GM21529 (cell line): ENCODE measurements around the gene RHOH.
"Not testable (repeated sequence)": the region's sequence is repeated elsewhere in the genome, so short reads cannot be mapped to it uniquely, and the experiment has no call there.

ENCODE experiments used
- ATAC-seq: cut with Tn5 transposase; IDR thresholded peaks from one replicate; pipeline ENCODE4 v1.9.1; 2021; ENCODE audit not compliant: unreplicated experiment

The RHOH gene

GRCh38 chr4:40256817-40257216 lies 60.0 kb downstream of the RHOH start:
- ATAC-seq: no peak

GRCh38 chr4:40258627-40259026 lies 61.8 kb downstream of the RHOH start:
- no peak for ATAC-seq

GRCh38 chr4:40261231-40262076 lies 64.6 kb downstream of the RHOH start:
- no peak for ATAC-seq

GRCh38 chr4:40262077-40262528 lies 65.3 kb downstream of the RHOH start:
- no peak for ATAC-seq

- no peak for ATAC-seq
Measured at GRCh38 chr4:40262861-40263260, 66.0 kb downstream of the RHOH start.

- no peak for ATAC-seq
Measured at GRCh38 chr4:40264497-40264896, 67.7 kb downstream of the RHOH start.

- ATAC-seq: no peak
Measured at GRCh38 chr4:40264995-40265909, 68.4 kb downstream of the RHOH start.

- ATAC-seq: no peak
Measured at GRCh38 chr4:40265910-40266274, 69.1 kb downstream of the RHOH start.

GRCh38 chr4:40269133-40269532 lies 72.3 kb downstream of the RHOH start:
- ATAC-seq: no peak

GRCh38 chr4:40270609-40271008 lies 73.8 kb downstream of the RHOH start:
- no peak for ATAC-seq

- ATAC-seq: no peak
Measured at GRCh38 chr4:40275065-40275730, 78.4 kb downstream of the RHOH start.

GRCh38 chr4:40276546-40276945 lies 79.7 kb downstream of the RHOH start:
- no peak for ATAC-seq

GRCh38 chr4:40280586-40280985 lies 83.8 kb downstream of the RHOH start:
- no peak for ATAC-seq

- ATAC-seq: no peak
Measured at GRCh38 chr4:40281099-40281498, 84.3 kb downstream of the RHOH start.

GRCh38 chr4:40281913-40282312 lies 85.1 kb downstream of the RHOH start:
- no peak for ATAC-seq

GRCh38 chr4:40282857-40283256 lies 86.0 kb downstream of the RHOH start:
- not testable (repeated sequence) for ATAC-seq

- ATAC-seq: no peak
Measured at GRCh38 chr4:40283413-40283812, 86.6 kb downstream of the RHOH start.

GRCh38 chr4:40283968-40284367 lies 87.1 kb downstream of the RHOH start:
- ATAC-seq: no peak

GRCh38 chr4:40285692-40286091 lies 88.9 kb downstream of the RHOH start:
- ATAC-seq: no peak

- no peak for ATAC-seq
Measured at GRCh38 chr4:40288566-40288965, 91.7 kb downstream of the RHOH start.
